CD1c-positive myeloid dendritic cell (primary cell): Measurements from ENCODE around the gene GAB1.

ENCODE experiments used
- DNase-seq: peaks from one replicate; pipeline ENCODE4 v3.0.0-alpha.2; 2016; ENCODE audit errors: extremely low spot score

The GAB1 gene

DNA sequence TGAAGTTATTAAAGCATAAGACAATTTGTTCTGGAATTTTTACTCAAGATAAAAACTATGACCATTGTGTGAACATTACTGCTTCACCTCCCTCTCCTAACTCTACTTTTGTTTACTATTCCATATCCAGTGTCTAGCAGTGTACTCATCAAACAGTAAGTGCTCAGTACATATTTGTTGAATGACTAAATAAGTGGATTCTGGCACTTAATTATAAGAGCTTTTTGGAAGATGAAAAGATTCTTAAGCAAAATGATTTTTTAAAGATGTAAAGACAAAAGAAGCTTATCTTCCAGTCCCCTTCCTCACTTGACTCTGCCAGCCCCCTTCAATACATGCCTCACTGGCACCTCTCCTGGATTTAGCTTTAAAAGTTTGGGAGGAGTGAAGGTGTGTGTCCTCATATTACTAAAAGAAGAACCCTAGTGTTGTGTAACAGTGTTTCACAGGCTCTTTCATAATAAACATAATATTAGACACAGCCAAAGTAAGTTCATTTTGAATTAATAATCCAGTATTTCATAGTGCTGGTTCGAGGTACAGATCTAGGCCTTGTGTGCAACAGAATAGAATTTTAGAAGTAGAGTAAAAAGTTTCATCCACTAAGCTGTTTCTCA, 53.0 kb downstream of the GAB1 start:
- DNase-seq, result no peak

DNA sequence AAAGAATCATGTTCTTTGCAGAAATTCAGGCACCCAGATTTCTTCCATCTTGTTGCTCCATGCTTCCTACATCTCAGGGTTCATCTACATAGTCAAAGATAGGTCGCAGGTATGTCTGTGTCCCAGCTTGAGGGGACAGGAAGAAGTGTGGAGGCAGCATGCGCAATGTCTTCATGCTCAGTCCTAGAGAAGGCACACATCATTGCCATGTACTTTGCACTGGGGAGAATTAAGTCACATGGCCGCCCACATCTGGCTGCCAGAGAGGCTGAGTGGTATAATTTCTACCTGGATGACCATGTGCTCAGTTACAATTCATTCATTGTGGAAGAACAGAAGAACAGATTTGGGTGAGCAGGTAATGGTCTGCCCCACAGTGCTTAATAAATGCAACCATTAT, 54.1 kb downstream of the GAB1 start:
- no peak for DNase-seq

DNA sequence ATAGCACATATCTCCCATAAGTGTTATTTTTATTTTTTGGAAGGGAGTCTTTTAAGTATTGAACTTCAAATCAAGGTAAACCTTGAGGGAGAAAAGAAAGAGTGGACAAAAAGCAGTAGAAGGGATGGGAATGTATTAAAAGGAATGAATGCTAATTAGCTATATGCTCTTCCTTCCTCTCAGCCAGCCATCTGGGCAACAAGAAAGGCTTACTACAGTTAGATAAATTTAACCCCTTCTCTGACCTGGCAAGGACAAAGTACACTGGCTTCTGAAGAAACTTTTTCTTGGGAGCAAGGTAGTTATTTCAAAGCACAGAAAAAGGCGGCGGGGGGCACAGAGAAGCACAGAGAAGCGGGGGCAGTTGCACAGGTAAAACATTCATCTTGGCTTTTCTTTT, 54.6 kb downstream of the GAB1 start:
- DNase-seq, result no peak

DNA sequence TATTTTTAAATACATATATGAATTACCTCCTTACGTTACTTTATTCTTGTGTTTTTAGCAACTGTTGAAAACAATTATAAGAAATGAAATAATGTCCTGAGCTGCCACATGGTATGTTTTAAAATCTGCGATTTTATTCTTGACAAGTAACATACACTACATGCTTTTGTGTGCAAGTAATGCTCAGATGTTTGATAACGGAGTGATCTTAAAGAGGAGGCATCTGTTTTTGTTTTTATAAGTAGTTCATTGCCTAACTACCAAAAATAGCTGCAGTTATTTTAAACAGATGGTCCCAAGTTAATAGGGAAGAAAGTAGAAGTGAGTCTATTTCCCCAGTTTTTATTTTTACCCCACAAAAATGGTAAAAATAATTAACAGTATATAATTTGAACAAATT, 55.2 kb downstream of the GAB1 start:
- DNase-seq, result no peak

DNA sequence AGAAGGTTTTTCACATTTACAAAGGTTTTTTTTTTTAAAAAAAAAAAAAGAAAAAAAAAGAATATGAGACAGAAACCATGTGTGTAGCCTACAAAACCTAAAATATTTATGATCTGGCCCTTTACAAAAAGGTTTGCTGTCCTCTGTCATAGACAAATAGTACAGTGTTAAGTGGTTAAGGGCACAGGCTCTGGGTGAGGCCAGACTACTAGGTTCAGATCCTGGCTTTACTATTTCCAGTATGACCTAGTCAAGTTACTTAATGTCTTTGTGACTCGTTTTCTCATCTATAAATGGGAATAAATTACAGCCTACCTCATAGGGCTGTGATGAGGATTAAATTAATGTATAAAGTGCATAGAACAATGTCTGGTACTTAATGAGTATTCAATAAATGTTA, 56.5 kb downstream of the GAB1 start:
- no peak for DNase-seq

DNA sequence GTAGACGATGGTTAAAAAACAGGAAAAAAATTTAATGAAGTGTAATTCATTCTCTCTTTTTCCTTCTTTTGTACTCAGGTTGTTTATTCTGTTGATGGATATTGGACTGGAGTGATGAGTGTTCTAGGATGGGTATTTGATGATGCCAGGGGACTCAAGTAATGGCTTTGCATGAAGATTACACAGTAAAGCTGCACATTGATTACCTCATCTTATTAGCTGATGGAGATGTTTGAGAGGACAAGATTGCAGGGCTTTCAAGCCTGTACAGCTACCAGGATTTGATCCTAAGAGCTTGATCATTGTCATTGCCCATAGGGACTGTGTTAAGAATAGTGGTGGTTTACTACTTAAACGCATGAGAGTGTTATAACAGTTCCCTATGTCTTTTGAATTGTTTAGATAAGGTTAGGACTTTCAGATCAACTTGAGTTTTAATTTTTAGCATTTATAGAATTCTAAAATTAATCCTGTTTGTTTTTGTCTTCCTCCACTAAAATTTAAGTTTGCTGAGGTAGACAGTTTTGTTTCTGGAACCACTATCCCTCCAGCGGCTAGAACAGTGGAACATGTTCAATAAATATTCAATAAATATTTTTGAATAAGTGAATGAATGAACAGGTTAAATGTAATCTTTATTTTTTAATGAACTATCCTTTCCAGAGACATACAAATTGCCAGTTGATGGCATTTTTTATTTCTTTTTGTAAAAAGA, 58.2 kb downstream of the GAB1 start:
- DNase-seq, result no peak

DNA sequence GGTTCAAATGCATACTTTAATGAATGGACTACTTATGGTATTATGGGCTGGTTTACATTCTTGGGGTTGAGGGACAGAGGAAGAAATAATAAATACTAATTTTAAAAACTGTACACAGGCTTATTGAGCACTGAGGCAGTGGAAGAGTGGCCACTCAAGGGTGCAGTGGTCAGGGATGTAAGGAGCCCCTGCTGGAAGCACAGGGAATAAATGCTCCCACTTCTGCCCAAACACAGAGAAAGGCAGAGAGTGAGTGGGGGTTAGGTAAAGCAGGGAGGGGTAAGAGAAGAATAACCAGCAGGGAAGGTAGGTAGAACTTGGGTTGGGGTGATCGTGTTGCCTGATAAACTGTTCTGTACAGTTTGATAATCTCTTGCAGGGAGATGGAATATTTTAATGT, 60.0 kb downstream of the GAB1 start:
- no peak for DNase-seq

DNA sequence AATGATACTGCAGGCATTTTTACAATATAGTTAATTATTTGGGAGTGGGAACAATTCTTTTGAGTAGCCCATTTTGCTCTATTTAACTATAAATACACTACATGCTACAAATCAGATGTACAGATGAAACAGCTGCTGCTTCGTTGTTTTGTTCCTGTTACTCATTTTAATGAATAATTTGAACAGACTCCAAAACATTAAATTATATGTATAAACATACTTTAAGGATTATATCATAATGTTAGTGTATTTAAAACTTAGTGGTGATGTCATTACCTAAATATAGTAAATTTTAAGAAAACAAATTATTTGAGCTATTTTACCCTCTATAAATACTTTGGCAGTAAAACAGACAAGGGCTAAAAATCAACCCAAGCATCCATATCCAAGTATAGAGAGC, 60.7 kb downstream of the GAB1 start:
- DNase-seq, result no peak

DNA sequence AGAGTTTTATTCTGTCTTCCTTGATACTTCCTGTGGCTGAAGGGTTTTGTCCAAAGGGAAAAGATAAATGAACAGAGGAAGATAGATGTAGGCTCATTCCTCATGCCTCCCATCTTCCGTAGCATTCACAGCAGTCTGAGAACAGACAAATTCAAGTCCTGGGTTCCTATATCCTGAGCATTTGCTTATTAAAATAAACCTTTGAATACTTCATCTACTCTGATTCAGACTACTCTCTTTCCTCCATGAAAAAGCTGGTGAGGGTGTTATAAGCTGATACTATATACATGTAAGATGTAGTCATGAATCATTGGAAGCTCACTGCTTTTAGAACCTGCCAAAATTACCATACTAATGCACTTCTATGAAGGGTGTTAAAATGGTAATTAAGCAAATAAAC, 61.2 kb downstream of the GAB1 start:
- no peak for DNase-seq

DNA sequence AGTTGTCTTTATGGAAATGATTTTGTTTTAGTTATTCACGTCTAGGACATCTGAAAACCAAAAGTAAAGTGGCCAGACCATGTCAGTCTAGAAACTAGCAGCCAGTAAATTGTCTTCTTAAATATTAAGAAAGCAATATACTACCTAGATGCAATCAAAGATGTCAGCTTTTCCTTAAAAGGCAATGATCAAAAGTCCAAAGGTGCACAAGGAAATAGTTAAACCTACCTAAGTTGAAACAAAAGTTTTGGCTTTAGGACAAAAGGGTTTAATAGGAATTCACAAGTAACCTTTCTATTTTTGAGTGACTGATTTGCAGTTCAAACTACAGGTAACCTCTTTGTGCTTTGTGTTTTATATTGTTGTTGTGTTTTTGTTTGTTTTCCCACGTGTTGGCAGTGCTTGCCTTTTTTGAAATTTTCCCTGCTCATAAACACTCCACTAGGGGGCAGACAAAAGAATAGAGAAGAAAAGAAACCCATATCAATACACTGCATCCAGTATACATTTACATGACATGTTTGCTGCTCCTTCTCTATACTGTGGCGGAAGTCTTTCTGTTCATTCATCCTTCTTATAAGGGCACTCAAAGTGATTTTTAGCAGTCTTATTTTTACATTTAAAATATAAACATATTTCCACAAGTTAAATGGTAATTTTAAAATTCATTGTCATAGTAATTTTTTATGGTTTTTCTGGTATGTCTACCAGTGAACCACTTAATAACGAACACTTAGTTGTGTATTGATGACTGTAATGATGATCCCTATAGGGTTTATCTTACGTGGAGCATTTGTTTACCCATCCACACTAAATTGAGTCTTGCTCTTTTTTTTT, 62.7 kb downstream of the GAB1 start:
- peak; percentile 51 for DNase-seq

DNA sequence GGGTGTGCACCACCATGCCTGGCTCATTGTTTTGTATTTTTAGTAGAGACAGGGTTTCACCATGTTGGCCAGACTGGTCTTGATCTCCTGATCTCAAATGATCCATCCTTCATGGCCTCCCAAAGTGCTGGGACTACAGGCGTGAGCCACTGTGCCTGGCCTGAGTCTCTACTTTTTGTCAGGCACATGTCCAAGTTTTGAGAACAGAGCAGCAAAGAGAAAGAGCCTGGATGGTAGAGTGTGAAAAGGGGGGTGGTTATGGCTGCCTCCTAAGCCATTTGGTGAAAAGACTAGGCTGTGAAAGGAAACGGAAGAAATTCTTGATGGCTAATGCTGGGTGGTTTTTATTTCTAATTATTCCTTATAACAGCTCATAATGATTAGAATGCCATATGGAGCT, 63.4 kb downstream of the GAB1 start:
- no peak for DNase-seq

DNA sequence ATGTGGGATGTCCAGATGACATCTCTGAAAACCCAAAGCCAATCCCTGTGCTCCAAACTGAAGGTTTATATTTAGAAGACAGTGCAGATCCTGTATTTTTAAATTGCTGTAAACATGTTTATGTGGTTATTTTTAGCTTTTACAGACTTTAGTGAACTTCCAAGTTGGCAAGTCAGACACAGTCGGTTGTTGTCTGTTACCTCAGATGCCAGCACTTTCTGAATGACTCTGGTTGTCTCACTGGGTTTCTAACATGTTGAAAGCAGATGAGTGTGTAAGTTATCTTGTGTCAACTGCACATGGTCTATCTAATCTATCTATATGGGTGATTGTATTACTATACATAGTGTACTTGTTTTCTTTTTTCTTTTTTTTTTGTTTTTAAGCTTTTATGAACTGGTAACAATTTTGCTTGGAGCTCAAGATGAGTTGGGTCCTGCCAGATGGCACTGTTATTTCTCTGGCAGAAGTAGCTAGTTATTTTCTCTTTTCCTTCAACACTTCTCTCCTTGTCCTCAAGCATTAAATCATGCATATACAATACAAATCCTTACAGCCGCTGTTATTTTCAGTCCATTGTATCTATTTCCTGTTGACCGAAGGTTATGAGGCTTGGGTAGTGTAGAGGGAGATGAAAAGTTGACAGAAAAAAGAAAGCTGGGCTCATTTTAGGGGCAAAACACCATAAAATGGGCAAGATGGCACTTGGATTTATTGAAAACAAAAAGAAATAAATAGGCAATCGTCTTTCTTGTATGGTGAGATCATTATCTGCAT, 66.3 kb downstream of the GAB1 start:
- no peak for DNase-seq

DNA sequence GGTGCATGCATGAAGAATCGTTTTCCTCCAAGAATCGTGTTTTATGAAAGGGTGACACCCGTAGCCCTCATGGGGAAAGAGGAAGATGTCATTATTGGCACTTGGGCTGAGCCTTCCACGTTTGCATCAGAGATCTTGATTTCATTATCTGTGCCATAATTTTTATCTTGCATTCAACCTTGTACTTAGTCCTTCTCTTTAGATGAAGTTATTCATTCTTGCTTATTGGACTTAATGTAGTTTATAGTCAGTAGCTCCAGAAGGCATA, 66.8 kb downstream of the GAB1 start:
- no peak for DNase-seq

DNA sequence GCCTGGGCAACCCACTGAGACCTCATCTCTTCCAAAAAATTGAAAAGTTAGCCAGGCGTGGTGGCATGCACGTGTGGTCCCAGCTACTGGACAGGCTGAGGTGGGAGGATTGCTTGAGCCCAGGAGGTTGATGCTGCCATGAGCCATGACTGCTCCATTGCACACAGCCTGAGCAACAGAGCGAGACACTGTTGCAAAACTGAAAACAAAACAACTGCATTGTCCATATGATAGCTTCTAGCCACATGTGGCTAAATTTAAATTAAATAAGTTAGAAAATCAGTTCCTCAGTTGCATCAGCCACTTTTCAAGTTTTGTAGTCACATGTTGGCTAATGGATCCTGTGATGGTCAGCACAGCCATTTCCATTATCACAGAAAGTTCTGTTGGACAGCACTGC, 67.9 kb downstream of the GAB1 start:
- no peak for DNase-seq

DNA sequence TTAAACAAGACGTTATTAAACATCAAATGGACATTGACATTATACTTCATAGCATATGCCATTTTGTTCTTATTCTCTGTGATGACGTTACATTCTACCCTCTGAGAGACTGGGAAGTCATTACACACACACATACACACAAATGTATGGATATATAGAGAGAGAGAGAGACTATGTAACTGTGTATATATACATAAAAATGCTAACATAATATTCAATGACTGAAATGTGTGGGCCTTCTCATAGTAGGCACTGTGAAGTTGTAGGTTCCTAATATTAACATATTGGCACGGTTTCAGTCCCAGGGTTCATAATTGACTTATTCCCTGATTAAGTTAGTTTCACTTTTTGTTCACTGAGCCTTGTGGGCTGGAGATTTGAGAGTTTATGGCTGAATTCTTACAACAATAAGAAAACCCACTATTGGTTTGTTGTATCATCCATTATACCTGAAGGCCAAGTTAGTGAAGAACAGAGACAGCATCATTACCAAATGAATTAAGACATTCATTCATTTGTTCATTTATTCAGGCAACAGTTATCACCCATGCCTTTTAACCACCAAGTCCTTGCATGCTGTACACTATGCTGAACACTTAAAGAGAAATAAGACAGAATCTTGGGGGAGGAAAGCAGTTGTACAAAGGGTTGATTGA, 68.5 kb downstream of the GAB1 start:
- DNase-seq, result no peak

DNA sequence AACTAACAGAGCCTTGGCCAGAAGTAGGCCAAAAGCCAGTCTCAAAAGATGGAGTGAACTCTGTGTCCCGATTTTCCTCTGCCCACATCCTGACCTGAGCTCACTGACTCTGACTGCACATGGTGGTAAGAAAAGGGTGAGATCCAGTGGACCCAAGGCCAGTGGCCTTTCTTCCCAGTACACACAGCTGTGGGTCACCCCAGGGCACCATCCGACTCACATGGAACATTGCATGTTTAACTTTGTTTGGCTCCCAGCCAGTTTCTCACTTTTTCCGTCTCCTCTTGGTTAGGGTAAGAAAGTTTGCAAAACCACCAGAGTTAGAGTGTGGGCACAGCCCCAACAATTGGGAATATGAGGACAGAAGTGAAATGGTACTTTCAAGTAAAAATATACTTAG, 69.8 kb downstream of the GAB1 start:
- no peak for DNase-seq

DNA sequence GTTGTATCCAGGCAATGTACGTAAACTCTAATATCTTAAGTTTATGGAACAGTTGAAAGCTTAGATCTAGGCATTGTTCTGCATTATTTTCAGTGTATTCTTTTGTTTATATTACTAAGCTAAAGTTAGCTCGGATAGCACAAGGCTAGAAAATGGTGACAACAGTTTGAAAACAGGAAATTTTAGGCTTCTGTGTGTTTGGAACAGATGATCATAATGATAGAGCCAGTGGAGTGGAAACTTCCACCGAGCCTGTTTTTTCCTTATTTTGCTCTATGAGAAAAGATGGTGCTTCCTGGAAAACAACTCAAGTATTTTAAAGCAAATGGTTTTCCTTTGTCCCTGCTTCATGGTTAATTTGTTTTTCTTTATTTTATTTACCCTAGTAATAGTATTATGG, 70.8 kb downstream of the GAB1 start:
- DNase-seq, result no peak

DNA sequence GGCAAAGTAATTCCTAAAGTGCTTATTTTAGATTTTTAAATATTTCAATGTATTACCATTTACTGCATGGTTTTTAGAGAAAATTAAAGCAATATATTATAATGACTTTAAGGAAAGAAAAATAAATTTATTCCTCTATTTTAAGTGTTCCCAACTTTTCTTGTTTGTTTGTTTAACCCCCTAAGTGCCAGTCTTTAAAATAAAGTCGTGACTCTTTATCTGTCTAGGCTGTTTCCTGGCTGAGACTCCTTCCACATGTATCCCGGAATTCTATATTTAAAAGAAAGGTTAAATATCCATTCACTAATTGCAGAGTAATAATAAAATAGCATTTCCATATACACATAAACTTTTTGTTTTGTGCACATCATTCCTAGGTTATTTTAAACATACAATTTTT, 71.2 kb downstream of the GAB1 start:
- no peak for DNase-seq

DNA sequence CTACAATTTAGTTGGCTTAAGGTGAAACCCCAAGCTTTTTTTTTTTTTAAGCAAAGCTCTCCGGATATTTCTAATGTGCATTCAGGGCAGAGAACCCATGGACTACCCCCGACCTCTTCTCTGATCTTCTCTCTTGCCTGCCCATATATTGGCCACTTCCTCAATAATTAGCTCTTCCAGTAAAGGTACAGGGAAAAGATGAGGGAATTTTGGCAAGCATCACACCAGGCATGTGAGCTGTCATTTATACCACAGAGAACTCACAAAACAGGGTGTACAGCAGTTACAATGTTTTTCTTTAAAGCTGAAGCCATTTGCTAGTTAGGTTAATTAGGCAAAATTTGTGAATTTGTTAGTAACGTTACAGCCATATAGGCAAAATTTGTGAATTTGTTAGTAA, 73.3 kb downstream of the GAB1 start:
- no peak for DNase-seq

DNA sequence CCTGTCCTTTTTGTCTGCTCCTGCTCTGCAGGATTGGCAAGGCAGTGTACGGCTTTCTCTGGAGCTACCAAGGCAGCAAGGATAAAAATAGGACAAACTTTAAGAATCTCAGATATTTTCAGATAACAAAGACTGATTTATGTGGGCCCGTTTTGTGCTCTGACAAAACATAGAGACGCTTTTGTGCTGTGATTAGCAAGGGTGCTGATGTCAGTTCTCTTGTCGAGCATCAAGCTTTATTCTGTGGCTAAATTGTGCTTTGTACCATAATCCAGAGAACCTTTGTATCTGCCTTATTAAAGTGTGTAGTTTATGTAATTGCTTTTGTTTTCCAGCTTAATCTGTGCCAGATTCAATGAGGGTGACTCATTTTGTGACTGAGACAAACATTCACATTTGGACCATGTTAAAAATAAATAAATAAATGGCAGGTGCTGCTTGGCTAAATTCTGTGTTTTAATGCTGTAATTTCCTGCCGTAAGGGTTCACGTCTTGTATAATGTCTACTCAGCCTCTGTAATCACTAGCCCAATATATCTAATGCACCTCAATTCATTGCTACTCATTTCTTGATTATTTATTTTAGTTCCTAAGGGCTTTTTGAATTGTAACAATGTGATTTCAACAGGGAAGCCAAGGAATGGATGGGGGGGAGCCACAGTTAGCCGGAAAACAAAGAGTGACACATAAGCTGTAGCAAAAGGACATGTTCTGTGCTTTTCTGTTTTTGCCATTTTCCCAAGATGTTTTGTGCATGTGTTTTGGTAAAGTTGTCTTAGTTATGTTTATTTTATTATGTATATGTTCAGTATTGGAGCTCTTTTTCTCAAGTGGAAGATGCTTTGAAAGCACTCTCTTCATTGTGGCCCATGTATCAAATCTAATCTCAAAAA, 75.1 kb downstream of the GAB1 start:
- DNase-seq, result no peak

DNA sequence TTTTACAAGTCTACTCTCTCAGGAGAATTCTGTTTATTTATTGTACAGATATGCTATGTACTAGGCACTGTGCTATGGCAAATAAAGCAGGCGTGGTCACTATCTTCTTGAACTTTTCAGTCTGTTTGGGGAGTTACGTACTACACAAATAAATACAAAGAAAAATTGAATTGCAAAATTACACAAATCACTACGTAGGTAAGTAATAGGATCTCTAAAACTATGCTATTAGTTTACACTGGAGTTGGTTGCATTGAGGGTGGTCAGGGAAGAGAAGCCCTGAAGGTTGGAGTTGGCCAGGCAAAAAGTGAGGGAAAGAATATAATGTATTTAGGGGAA, 75.7 kb downstream of the GAB1 start:
- DNase-seq, result no peak
